GM12878 (cell line): Measurements from ENCODE around the gene YIF1A. TPM values are rescaled to one million over a fixed set of nuclear protein-coding genes. Genes with fewer than 3 reads are reported as not detected.

Source experiments
- ATAC-seq: fragments of 200-7000 bp; cut with Tn5 transposase; 3 replicates; pipeline ENCODE4 v1.9.1; 2020; ENCODE audit warnings: mild to moderate bottlenecking, moderate library complexity
- BruUV-seq: library from RNA; stranded (reverse); fragments of 400-500 nt; replicated peaks from 2 replicates; lab custom pipeline; 2021; lab: Mats Ljungman, UMichigan
- CTCF ChIA-PET: fragments of 300-600 bp; sonication (Branson Sonifier 250); formaldehyde crosslinking; extraction: SDS; loops from one replicate; lab custom pipeline; 2021; ENCODE audit warnings: inconsistent platforms; lab: Yijun Ruan, JAX
- POLR2A ChIA-PET: fragments of 350-600 bp; formaldehyde crosslinking; extraction: SDS; loops from one replicate; lab custom pipeline; 2021; ENCODE audit warnings: inconsistent platforms; lab: Charles Lee
- RAD21 ChIA-PET: fragments of 300-600 bp; sonication (Branson Sonifier 250); formaldehyde crosslinking; loops from one replicate; lab custom pipeline; 2023; ENCODE audit warnings: antibody characterized with exemption; ENCODE audit not compliant: unreplicated experiment; lab: Charles Lee
- SMC1A ChIA-PET: fragments of 300-600 bp; sonication (Branson Sonifier 250); formaldehyde crosslinking; loops from one replicate; lab custom pipeline; 2023; ENCODE audit not compliant: unreplicated experiment, uncharacterized antibody; lab: Charles Lee
- DNase-seq: peaks from one replicate; pipeline ENCODE4 v3.0.0-alpha.2; 2011; ENCODE audit warnings: low read depth, low spot score
- FAIRE-seq: peaks from 3 replicates; lab custom pipeline; 2011; peaks lifted over from hg19 to GRCh38; lab: Jason Lieb, UNC
- H2AFZ ChIP-seq: 2 replicates; pipeline ENCODE4 v1.6.0; 2011; ENCODE audit warnings: low read depth, low read length, control low read depth; ENCODE audit not compliant: control insufficient read depth
- H3K27ac ChIP-seq: 2 replicates; pipeline ENCODE4 v1.5.1; 2011; ENCODE audit warnings: control low read depth; ENCODE audit not compliant: control insufficient read depth, insufficient read depth
- H3K27me3 ChIP-seq, 2 experiments: replicated peaks in 1 of 2; 2 replicates each; pipeline versions ENCODE4 v1.6.0 to v1.6.1; 2011; ENCODE audit warnings: low read length in 1 of 2; ENCODE audit not compliant: control insufficient read depth in 2 of 2, insufficient read depth in 2 of 2
- H3K36me3 ChIP-seq, 2 experiments: 2 replicates each; pipeline ENCODE4 v1.5.1; 2011; ENCODE audit warnings: low read length in 1 of 2; ENCODE audit not compliant: control insufficient read depth in 2 of 2, insufficient read depth in 2 of 2
- H3K4me1 ChIP-seq: 2 replicates; pipeline ENCODE4 v1.6.1; 2011; ENCODE audit warnings: mild to moderate bottlenecking, low read length, moderate library complexity, mixed read lengths; ENCODE audit not compliant: control insufficient read depth, insufficient read depth
- H3K4me2 ChIP-seq: 2 replicates; pipeline ENCODE4 v1.6.0; 2011; ENCODE audit warnings: control low read depth; ENCODE audit not compliant: control insufficient read depth, insufficient read depth
- H3K4me3 ChIP-seq: fragments of 200-600 bp; sonication (generic); 2 replicates; pipeline ENCODE4 v1.5.1; 2016
- H3K79me2 ChIP-seq: 2 replicates; pipeline ENCODE4 v1.6.0; 2011; ENCODE audit warnings: low read length; ENCODE audit not compliant: control insufficient read depth, insufficient read depth
- H3K9ac ChIP-seq: 2 replicates; pipeline ENCODE4 v1.8.0; 2011; ENCODE audit warnings: low read length, control low read depth, mixed read lengths; ENCODE audit not compliant: control insufficient read depth, insufficient read depth
- H3K9me3 ChIP-seq: replicated peaks from 3 replicates; pipeline ENCODE4 v1.5.1; 2011; ENCODE audit warnings: mild to moderate bottlenecking, low read length; ENCODE audit not compliant: control insufficient read depth, insufficient read depth
- H4K20me1 ChIP-seq: 2 replicates; pipeline ENCODE4 v1.6.0; 2011; ENCODE audit not compliant: control insufficient read depth, insufficient read depth
- ASH2L ChIP-seq: fragments of 300-600, 200-600 bp; sonication (generic); IDR thresholded peaks from 2 replicates; pipeline ENCODE4 v1.6.1; 2017; ENCODE audit warnings: low read depth, mild to moderate bottlenecking, borderline replicate concordance
- ATF7 ChIP-seq: fragments of 450-650 bp; IDR thresholded peaks from 2 replicates; pipeline ENCODE4 v1.6.1; 2016; ENCODE audit warnings: low read depth, mild to moderate bottlenecking
- CHD2 ChIP-seq: IDR thresholded peaks from 2 replicates; pipeline ENCODE4 v1.6.1; 2011; ENCODE audit warnings: low read depth, low read length, improper control_type of control experiment, borderline replicate concordance
- IKZF1 ChIP-seq: fragments of 450-650 bp; conservative IDR thresholded peaks from 2 replicates; pipeline ENCODE4 v1.6.1; 2017; ENCODE audit warnings: antibody characterized with exemption, mild to moderate bottlenecking
- KLF5 ChIP-seq: fragments of 450-650 bp; IDR thresholded peaks from 2 replicates; pipeline ENCODE4 v1.6.1; 2014; ENCODE audit warnings: mild to moderate bottlenecking; ENCODE audit not compliant: partially characterized antibody
- MXI1 ChIP-seq: fragments of 150-350 bp; IDR thresholded peaks from 2 replicates; pipeline ENCODE4 v1.6.1; 2011; ENCODE audit warnings: low read depth, mild to moderate bottlenecking, inconsistent platforms, low read length, improper control_type of control experiment
- PAX5 ChIP-seq: IDR thresholded peaks from 2 replicates; pipeline ENCODE4 v1.6.1; 2011; ENCODE audit warnings: low read depth, low read length, borderline replicate concordance
- PAX8 ChIP-seq: fragments of 450-650 bp; IDR thresholded peaks from 2 replicates; pipeline ENCODE4 v1.6.1; 2017; ENCODE audit warnings: mild to moderate bottlenecking, moderate library complexity
- POLR2A ChIP-seq: IDR thresholded peaks from 2 replicates; pipeline ENCODE4 v1.6.1; 2011; ENCODE audit warnings: low read depth, mild to moderate bottlenecking, low read length
- RBBP5 ChIP-seq: fragments of 200-600 bp; sonication (generic); conservative IDR thresholded peaks from 2 replicates; pipeline ENCODE4 v1.6.1; 2016
- YBX1 ChIP-seq: fragments of 450-650 bp; IDR thresholded peaks from 2 replicates; pipeline ENCODE4 v1.6.1; 2016; ENCODE audit warnings: antibody characterized with exemption
- WGBS: methylation state at CpG from one replicate; pipeline ENCODE4 v1.1.6; 2016; ENCODE audit warnings: low lambda C conversion rate; ENCODE audit not compliant: insufficient replicate concordance, insufficient coverage; ENCODE audit errors: missing lambda C conversion rate; 5-methylcytosine and 5-hydroxymethylcytosine counted together
- in situ Hi-C: fragments of 300-500 bp; cut with MboI; formaldehyde crosslinking; loops from 9 replicates; pipeline ENCODE4 v1.14.3; 2018; ENCODE audit warnings: mixed read lengths
- intact Hi-C: fragments of 100-400 bp; cut with micrococcal nuclease; formaldehyde crosslinking; loops from one replicate; pipeline ENCODE4 v1.14.2; 2022; ENCODE audit not compliant: unreplicated experiment
- polyA plus RNA-seq, 11 experiments: library from polyadenylated mRNA; depleted of rRNA in 4 of 11; unstranded in 6 of 11; stranded (reverse) in 5 of 11; fragments of >200 nt; fragmentation: Nextera tagmentation in 4 of 11; fragmentation: Illumina TruSeq in 1 of 11; extraction: Ambion mirVana in 4 of 11; extraction: Trizol in 1 of 11; gene quantifications; 1 replicate in 1 of 11; 2 replicates in 10 of 11; pipeline versions ENCODE4 v1.2.1 to v1.2.3, GENCODE V29; 2011 to 2016; ENCODE audit warnings: inconsistent platforms in 2 of 11, missing spikeins in 2 of 11, low read depth in 1 of 11
- total RNA-seq, 4 experiments: library from RNA; depleted of rRNA in 3 of 4; stranded (reverse); fragments of >200 nt in 3 of 4; fragmentation: Illumina TruSeq in 1 of 4; extraction: Trizol in 1 of 4; gene quantifications; 2 replicates each; pipeline versions ENCODE4 v1.2.1 to v1.2.3, GENCODE V29; 2013 to 2021
- TF ChIP-seq, protein P1 (sequence below): IDR thresholded peaks from 2 replicates; pipeline ENCODE4 v1.6.1; 2012; ENCODE audit warnings: low read depth, low read length, improper control_type of control experiment
- TF ChIP-seq, protein P2 (sequence below): IDR thresholded peaks from 2 replicates; pipeline ENCODE4 v1.6.1; 2011; ENCODE audit warnings: low read depth, mild to moderate bottlenecking, low read length, moderate library complexity, borderline replicate concordance; ENCODE audit errors: extremely low read depth
- TF ChIP-seq, protein P3 (sequence below): fragments of 450-650 bp; conservative IDR thresholded peaks from 2 replicates; pipeline ENCODE4 v1.6.1; 2017; ENCODE audit warnings: mild to moderate bottlenecking, moderate library complexity
- TF ChIP-seq, protein P4 (sequence below): fragments of 450-650 bp; IDR thresholded peaks from 2 replicates; pipeline ENCODE4 v1.6.1; 2017; ENCODE audit warnings: low read depth, mild to moderate bottlenecking, moderate library complexity

Gene YIF1A
- total and polyA plus RNA-seq, 10 of the 15 experiments (the other 5 are each of a cell fraction or from before 2014, with no cell fraction given) = 6.6 to 128 (median 71.7) TPM

DNA sequence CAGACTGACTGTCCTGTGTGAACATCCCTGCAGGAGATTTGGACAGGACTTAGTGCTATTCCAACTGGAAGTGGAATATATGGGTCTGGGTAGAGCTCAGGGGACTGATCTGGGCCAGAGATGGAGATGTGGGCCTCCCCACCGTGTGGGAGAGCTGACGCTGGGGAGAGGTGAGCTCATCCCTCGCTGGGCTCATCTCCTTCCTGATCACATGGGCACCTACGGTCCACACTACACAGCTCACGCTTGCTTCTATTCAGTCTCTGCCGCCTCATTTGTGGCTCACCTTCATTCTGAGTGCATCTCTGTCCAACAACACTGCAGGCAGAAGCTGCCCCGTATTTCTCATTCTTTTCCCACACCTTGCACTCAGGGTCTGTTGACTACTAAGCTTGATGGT is 37.1 kb downstream of the YIF1A start:
- Histone ChIP-seq H3K9ac (no peak overlapping the region), H3K4me3 (no peak overlapping the region), H3K27ac (no peak overlapping the region), H3K9me3 (no peaks in the 10 kb centered on the region), H4K20me1 (no peaks in the 10 kb centered on the region), H3K4me1 (no peaks in the 10 kb centered on the region), H3K27me3 (no peaks in the 10 kb centered on the region), H3K79me2 (no peaks in the 10 kb centered on the region), H3K4me2 (no peak overlapping the region), H3K36me3 (peaks cover 0 to 13% of the 10 kb centered on the region in 2 experiments; a peak in 2 of 4 replicates), H2AFZ (no peak overlapping the region)
- CTCF ChIA-PET = no interaction called here
- WGBS = 86% methylated on average over 7 of the region's 7 CpGs
- DNase-seq (no peak), FAIRE-seq (no peak), ATAC-seq (no peak)
- SMC1A ChIA-PET = no interaction called here
- in situ Hi-C loops = no loop called here
- TF ChIP-seq POLR2A = 0 out of 2 replicates have a peak, but pooled peaks have one; percentile 21
- TF ChIP-seq, protein P1, sequence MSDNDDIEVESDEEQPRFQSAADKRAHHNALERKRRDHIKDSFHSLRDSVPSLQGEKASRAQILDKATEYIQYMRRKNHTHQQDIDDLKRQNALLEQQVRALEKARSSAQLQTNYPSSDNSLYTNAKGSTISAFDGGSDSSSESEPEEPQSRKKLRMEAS = no peak
- intact Hi-C loops = no loop called here
- RAD21 ChIA-PET = no interaction called here
- POLR2A ChIA-PET = interaction anchor here (1.1 kb wide), 1 partner anchor 14 kb away, joined by 3 read pairs; no protein-coding TSS in a partner anchor
- BruUV-seq = no TSS peak

DNA sequence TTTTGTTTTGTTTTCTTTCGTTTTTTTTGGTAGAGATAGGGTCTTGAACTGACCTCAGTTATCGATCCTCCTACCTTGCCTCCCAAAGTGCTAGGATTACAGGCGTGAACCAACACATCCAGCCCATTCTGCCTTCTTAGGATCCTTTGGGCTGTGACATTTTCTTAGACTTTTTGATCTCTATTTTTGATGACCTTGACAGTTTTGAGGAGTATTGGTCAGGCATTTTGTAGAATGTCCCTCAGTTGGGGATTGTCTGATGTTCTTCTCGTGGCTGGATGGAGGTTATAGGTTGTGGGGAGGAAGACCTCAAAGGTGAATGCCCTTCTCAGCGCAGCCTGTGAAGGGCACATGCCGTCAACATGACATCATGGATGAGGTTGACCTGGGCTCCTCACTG is 40.0 kb downstream of the YIF1A start:
- no peaks in the 10 kb centered on the region for H3K79me2 ChIP-seq
- ATAC-seq = no peak
- no peak overlapping the region for H3K4me3 ChIP-seq
- in situ Hi-C loops = no loop called here
- no peak for DNase-seq
- no peaks in the 10 kb centered on the region for H3K27me3 ChIP-seq
- ChIA-PET SMC1A (no interaction called here), CTCF (no interaction called here), POLR2A (no interaction called here), RAD21 (no interaction called here)
- no TSS peak for BruUV-seq
- no peaks in the 10 kb centered on the region for H3K4me1 ChIP-seq
- 96% methylated on average over 6 of the region's 6 CpGs for WGBS
- H4K20me1 ChIP-seq = no peaks in the 10 kb centered on the region
- H2AFZ ChIP-seq = no peak overlapping the region
- H3K36me3 ChIP-seq = peaks cover 0 to 13% of the 10 kb centered on the region in 2 experiments; a peak in 3 of 4 replicates
- H3K27ac ChIP-seq = no peak overlapping the region
- H3K4me2 ChIP-seq = no peak overlapping the region
- FAIRE-seq = no peak
- no peak overlapping the region for H3K9ac ChIP-seq
- intact Hi-C loops = no loop called here
- H3K9me3 ChIP-seq = no peaks in the 10 kb centered on the region
- TF ChIP-seq ATF7 (no peak), KLF5 (no peak), PAX8 (no peak), RBBP5 (no peak), CHD2 (no peak), YBX1 (no peak), PAX5 (no peak), ASH2L (no peak), MXI1 (no peak), IKZF1 (no peak)
- TF ChIP-seq, protein P2, sequence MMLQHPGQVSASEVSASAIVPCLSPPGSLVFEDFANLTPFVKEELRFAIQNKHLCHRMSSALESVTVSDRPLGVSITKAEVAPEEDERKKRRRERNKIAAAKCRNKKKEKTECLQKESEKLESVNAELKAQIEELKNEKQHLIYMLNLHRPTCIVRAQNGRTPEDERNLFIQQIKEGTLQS = no peak
- TF ChIP-seq, protein P3, sequence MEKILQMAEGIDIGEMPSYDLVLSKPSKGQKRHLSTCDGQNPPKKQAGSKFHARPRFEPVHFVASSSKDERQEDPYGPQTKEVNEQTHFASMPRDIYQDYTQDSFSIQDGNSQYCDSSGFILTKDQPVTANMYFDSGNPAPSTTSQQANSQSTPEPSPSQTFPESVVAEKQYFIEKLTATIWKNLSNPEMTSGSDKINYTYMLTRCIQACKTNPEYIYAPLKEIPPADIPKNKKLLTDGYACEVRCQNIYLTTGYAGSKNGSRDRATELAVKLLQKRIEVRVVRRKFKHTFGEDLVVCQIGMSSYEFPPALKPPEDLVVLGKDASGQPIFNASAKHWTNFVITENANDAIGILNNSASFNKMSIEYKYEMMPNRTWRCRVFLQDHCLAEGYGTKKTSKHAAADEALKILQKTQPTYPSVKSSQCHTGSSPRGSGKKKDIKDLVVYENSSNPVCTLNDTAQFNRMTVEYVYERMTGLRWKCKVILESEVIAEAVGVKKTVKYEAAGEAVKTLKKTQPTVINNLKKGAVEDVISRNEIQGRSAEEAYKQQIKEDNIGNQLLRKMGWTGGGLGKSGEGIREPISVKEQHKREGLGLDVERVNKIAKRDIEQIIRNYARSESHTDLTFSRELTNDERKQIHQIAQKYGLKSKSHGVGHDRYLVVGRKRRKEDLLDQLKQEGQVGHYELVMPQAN = no peak
- TF ChIP-seq, protein P4, sequence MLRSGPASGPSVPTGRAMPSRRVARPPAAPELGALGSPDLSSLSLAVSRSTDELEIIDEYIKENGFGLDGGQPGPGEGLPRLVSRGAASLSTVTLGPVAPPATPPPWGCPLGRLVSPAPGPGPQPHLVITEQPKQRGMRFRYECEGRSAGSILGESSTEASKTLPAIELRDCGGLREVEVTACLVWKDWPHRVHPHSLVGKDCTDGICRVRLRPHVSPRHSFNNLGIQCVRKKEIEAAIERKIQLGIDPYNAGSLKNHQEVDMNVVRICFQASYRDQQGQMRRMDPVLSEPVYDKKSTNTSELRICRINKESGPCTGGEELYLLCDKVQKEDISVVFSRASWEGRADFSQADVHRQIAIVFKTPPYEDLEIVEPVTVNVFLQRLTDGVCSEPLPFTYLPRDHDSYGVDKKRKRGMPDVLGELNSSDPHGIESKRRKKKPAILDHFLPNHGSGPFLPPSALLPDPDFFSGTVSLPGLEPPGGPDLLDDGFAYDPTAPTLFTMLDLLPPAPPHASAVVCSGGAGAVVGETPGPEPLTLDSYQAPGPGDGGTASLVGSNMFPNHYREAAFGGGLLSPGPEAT = no peak
